NCI-H82 treated with DMSO at 0.1 percent for 48 hours (cell line): ENCODE results near the gene ARL16.

ENCODE experiments used
- DNase-seq: peaks from one replicate; lab custom pipeline; 2025; ENCODE audit not compliant: unreplicated experiment; lab: John Stamatoyannopoulos, UW

The ARL16 gene

DNA sequence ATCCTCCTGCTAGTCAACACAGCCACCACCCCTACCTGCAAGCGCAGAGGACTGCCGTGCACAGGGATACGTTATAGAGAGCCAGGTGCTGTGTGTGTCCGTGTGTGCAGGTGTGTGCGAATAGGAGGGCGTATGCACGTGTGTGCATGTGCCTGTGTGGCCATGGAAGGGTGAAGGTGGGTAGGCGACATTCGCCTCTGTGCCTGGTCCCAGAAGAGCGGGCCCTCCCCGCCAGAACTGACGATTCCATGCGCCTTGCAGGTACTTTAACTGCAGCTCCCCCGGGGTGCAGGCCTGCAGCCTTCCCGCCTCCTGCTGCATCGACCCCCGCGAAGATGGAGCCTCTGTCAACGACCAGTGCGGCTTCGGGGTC is 36.0 kb downstream of the ARL16 start:
- no peak for DNase-seq

GRCh38 chr17:81646869-81647600 is 36.6 kb downstream of the ARL16 start:
- DNase-seq: no peak

DNA sequence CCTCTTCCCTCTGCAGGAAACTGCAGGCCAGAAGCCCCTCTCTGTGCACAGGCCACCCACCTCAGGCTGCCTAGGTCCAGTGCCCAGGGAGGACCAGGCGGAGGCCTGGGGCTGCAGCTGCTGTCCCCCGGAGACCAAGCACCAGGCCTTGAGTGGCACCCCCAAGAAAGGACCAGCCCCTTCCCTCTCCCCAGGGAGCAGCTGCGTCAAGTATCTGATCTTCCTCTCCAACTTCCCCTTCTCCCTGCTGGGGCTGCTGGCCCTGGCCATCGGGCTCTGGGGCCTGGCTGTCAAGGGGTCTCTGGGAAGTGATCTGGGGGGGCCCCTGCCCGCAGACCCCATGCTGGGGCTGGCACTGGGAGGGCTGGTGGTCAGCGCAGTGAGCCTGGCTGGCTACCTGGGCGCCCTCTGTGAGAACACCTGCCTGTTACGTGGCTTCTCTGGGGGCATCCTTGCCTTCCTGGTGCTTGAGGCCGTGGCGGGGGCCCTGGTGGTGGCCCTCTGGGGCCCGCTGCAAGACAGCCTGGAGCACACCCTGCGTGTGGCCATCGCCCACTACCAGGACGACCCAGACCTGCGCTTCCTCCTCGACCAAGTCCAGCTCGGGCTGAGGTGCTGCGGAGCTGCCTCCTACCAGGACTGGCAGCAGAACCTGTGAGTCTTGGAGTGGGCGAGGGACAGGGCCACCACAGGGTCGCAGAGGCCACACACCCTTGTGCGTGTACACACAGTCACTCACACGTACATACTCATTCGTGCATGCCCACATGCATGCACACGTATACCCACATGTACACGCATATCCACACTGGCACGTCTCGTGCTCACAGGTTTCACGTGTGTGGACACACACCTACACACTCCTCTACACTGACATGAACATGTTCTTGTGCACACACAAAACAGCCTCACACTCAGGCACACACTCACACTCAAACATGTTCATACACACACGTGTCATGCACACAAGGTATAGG is 38.3 kb downstream of the ARL16 start:
- no peak for DNase-seq

DNA sequence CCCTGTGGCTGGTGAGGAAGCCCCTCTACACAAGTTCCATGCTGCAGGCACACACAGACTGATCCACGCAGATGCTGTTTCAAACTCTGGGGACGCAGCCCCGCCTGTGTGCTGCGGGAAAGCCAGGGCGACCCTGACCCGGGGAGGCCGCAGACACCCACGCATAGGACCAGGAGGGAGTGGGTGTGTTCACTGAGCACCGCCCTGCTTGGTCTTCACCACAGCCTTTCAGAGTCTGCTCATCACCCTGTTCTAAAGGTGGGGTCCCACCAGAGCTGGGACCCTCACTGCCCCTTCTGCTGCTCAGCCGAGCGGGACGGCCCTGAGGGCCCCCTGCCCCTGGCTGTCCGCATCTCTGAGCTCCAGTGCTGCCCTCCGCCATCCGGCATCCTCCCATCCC is 39.1 kb downstream of the ARL16 start:
- no peak for DNase-seq

GRCh38 chr17:81641825-81642489 is 41.6 kb downstream of the ARL16 start:
- DNase-seq: no peak

GRCh38 chr17:81640011-81640410 is 43.6 kb downstream of the ARL16 start:
- DNase-seq: no peak

DNA sequence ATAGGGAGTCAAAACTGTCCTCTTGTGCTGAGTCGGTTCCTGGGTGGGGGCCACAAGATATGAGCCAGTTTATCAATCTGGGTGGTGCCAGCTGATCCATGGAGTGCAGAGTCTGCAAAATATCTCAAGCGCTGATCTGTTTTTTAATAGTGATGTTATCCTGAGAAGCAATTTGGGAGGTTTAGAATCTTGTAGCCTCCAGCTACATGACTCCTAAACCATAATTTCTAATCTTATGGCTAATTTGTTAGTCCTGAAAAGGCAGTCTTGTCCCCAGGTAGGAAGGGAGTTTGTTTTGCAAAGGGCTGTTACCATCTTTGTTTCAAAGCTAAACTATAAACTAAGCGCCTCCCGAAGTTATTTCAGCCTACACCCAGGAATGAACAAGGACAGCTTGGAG is 44.9 kb downstream of the ARL16 start:
- DNase-seq: no peak

GRCh38 chr17:81636505-81637288 is 46.9 kb downstream of the ARL16 start, which contains the start of the genes NPLOC4 and TSPAN10:
NPLOC4 (minus strand) TSS chr17:81637112; CDS start chr17:81636930, 182 bp downstream.
TSPAN10 (plus strand) TSS chr17:81637196; CDS start chr17:81642413, 5,217 bp downstream.
- DNase-seq: peak; percentile 70

DNA sequence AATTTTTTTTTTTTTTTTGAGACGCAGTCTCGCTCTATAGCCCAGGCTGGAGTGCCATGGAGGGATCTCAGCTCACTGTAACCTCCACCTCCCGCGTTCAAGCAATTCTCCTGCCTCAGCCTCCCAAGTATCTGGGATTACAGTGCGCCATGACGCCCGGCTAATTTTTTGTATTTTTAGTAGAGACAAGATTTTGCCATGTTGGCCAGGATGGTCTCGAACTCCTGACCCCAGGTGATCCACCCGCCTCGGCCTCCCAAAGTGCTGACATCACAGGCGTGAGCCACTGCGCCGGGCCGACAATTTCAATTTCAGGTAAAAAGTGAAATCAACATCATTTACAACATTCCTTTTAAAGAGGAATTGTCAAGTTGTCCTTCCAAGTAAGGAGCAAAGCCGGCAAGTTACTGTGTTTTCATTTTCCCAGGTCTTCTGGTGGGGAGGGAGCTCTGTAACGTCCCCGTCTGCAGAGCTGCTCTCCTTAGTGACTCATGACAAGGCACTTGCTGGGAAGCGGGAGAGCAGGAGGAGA is 47.6 kb downstream of the ARL16 start:
- no peak for DNase-seq

DNA sequence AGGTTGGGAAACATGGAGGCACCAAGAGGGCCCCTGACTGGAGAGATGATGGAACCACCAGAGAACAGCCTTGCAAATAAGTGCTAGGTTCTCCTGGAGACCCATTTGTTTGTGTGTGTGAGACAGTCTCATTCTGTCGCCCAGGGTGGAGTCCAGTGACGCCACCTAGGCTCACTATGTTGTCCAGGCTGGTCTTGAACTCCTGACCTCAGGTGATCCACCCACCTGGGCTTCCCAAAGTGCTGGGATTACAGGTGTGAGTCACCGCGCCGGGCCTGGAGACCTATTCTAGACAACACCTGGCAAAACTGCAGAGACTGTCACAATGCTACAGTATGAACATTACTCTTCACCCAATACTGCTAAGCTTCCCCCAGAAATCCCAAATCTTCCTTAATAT is 48.2 kb downstream of the ARL16 start:
- no peak for DNase-seq

DNA sequence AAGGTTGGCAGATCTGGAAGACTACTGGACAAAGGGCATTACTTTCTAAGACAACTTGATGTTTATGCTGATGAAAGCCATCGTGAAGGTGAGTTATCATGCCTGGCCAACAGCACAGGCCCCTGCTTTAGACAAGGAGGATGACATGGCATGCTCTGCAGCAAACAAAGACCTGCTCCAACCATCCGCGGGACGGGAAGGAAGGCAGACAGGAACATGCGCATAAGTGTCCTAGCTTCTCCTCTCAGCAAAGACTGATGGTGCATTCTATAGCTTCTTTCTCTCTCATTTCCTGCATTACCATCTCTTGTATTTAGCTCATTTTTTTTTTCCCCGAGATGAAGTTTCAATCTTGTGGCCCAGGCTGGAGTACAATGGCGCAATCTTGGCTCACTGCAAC is 52.1 kb downstream of the ARL16 start:
- DNase-seq: no peak
